SW 1271 (cell line): Measurements from ENCODE around the gene BMP5.

Source experiments
- DNase-seq, 2 experiments: peaks; one replicate each; lab custom pipeline; 2025; lab: John Stamatoyannopoulos, UW

The BMP5 gene

DNA sequence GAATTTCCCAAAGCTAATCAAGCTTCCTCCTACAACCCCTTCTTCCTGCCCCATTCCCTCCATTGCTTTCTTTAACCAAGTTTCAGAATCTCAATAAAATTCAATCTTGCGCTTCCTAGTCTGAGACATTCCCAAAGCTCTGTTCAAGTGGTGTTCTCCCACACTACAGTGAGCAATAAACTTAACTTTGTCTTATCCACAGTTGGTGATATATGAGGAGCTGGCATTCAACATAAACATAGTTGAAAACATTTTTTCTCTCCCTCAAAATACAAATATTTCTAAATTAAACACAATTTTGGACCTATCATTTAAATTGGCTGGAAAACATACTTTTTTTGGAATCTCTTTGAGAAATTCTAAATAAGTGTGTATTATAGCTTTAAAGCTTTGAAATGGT, 166.7 kb downstream of the BMP5 start:
- no peak for DNase-seq

DNA sequence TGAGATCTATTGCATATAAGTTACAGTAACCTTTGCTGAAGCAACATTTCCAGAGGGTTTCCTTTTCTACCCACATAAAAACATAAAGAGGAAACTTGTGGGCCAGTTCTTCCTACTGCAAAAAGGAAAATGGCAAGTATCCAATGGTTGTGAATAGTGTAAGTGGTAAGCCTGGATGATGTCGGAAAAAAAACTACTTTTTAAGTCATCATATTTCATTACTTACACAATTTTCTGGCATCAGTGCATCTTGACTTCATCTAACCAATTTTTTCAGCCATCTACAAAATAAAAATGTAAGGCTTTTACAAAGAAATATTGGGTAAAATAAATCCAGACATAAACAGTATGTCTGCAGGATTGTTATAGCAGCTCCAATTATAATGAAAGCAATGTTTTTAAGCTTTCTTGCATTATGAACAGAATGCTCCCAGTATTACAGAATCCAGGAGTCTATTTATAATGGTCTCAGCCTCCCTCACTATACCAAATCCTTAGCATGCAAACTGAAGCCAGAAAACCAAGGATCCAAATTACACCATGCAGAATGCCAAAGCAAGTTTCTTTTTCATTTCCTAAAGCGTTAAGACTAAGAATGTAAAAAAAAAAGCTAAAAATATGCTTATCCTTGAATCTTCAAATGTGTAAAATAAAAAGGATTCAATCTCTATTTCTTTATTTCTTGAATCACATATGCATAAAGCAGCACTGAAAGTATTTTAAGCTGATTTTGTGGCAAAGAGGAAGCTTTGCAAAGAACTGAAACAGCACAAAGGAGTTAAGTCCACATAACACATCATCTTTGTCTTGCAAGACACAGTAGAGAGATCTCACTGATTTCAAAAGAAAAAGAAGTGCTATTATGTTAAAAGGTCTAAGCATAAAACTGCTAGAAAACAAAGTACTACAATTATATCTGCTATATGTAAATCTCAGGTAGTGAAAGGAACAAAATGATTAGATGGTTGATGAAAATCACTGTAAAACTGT, 169.6 kb downstream of the BMP5 start:
- DNase-seq, result no peak

DNA sequence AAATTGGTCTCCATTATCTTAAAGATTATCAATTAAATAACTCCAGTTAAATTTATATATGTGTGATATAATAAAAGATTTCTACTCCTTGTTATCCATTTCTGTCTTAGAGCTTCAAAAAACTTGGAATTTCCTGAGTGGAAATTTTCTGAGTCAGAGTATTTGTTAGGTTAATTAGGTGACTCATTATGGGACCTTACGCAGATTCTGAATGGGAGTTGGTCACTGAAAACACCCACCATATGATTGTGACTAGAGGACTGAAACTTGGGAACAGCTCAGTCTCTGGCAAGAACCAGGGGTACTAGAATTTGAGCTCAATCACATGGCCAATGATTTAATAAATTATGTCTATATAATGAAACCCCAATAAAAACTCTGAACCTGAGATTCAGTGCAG, 171.0 kb downstream of the BMP5 start:
- DNase-seq, result no peak
